ENCODE measurements around the gene GAREM2. TPM values are rescaled to one million over a fixed set of nuclear protein-coding genes. Genes with fewer than 3 reads are reported as not detected.
"Not testable (repeated sequence)": the region's sequence is repeated elsewhere in the genome, so short reads cannot be mapped to it uniquely, and the experiment has no call there.

Gene GAREM2
- total RNA-seq, 4 donors from 2014 or later, result 0.49 to 2.8 (median 1.9) TPM

DNA sequence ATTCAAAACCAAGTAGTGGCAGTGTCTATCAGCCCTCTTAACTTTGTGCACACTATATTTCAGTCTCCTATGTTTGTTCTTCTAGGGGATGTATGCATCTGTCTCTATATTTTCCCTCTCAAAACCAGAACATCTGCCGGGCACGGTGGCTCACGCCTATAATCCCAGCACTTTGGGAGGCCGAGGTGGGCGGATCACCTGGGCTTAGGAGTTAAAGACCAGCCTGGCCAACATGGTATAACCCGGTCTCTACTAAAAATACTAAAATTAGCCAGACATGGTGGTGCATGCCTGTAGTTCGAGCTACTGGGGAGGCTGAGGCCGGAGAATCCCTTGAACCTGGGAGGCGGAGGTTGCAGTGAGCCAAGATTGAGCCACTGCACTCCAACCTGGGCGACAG is 9.9 kb upstream of the GAREM2 start:
- H3K36me3 ChIP-seq, result no peaks in the 10 kb centered on the region
- no peak overlapping the region for H3K27ac ChIP-seq
- no peaks in the 10 kb centered on the region for H3K9me3 ChIP-seq
- DNase-seq, result no peak
- WGBS, 2 donors, result 91 to 92% methylated on average over 10 of the region's 10 CpGs
- intact Hi-C loops (cut with DNase I), result no loop called here
- H3K4me3 ChIP-seq (replicated peaks in 1 of 3), result no peak overlapping the region
- no peaks in the 10 kb centered on the region for H3K27me3 ChIP-seq
- H3K4me1 ChIP-seq, result no peaks in the 10 kb centered on the region
- TF ChIP-seq POLR2A (IDR thresholded peaks at IDR 0.05), result no peak
- TF ChIP-seq, protein P1, sequence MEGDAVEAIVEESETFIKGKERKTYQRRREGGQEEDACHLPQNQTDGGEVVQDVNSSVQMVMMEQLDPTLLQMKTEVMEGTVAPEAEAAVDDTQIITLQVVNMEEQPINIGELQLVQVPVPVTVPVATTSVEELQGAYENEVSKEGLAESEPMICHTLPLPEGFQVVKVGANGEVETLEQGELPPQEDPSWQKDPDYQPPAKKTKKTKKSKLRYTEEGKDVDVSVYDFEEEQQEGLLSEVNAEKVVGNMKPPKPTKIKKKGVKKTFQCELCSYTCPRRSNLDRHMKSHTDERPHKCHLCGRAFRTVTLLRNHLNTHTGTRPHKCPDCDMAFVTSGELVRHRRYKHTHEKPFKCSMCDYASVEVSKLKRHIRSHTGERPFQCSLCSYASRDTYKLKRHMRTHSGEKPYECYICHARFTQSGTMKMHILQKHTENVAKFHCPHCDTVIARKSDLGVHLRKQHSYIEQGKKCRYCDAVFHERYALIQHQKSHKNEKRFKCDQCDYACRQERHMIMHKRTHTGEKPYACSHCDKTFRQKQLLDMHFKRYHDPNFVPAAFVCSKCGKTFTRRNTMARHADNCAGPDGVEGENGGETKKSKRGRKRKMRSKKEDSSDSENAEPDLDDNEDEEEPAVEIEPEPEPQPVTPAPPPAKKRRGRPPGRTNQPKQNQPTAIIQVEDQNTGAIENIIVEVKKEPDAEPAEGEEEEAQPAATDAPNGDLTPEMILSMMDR (IDR thresholded peaks at IDR 0.05), result no peak

DNA sequence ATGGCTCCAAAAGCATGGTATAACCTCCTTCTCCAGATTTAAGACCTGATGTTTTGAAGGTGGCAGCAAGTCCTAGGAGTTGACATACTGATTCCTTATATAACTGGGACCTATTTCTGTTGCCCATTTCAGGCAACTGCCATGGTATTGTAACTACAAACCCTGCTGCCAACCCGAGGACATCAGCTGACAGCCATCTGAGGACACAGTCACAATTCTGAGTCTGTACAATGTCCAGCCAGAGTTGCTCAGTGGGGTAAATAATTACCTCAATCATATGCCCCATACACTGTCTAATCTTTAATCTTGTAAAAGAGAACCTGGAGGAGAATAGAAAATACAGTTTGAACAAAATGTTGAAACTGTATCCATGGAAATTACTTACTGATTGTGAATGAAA is 8.7 kb upstream of the GAREM2 start:
- Histone ChIP-seq H3K4me1 (no peaks in the 10 kb centered on the region), H3K36me3 (no peaks in the 10 kb centered on the region), H3K9me3 (no peaks in the 10 kb centered on the region), H3K27me3 (no peaks in the 10 kb centered on the region), H3K27ac (no peak overlapping the region), H3K4me3 (replicated peaks in 1 of 3) (no peak overlapping the region)
- WGBS, 2 donors, result 61 to 75% methylated on average over 1 of the region's 1 CpG
- no peak for DNase-seq
- intact Hi-C loops (cut with DNase I), result no loop called here
- TF ChIP-seq, protein P1 (IDR thresholded peaks at IDR 0.05), result no peak
- TF ChIP-seq POLR2A (IDR thresholded peaks at IDR 0.05), result no peak

DNA sequence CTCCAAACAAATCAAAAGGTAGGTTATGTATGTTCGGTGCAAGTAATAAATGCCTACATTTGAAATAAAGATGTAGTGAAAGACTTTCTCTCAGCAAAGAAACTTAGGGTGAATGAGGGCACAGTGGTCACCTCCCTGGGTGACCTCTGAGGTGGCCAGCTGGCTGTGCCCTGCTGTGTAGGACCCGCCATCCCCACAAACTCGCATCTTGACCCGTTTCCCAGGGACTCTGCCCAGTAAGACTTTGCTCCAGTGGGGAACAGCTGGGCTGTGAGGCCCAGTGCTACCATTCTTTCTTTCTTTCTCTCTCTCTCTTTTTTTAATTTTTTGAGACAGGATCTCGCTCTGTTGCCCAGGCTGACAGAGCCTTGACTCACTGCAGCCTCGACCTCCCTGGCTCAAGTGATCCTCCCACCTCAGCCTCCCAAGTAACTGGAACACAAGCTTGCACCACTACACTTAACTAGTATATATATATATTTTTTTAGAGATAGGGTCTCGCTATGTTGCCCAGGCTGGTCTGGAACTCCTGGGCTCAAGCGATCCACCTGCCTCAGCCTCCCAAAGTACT is 8.2 kb upstream of the GAREM2 start:
- 89 to 93% methylated on average over 8 of the region's 8 CpGs for WGBS, 2 donors
- H3K27me3 ChIP-seq, result no peaks in the 10 kb centered on the region

DNA sequence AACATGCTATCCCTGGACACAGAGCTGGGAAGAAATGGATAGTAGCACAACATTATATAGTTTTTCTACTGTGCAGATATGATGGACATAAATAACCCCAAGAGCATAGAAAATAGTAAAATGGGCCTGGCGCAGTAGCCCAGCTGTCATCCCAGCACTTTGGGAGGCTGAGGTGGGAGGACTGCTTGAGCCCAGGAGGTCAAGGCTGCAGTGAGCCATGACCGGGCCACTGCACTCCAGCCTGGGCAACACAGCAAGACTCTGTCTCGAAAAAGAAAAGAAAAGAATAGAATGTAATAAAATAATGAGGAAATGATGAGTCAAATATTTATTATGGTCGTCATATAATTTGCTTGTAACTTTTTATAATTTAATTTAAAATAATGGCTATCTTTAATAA is 7.5 kb upstream of the GAREM2 start:
- DNase-seq, result no peak
- Histone ChIP-seq H3K4me1 (no peaks in the 10 kb centered on the region), H3K9me3 (no peaks in the 10 kb centered on the region), H3K27me3 (no peaks in the 10 kb centered on the region), H3K27ac (no peak overlapping the region), H3K4me3 (replicated peaks in 1 of 3) (no peak overlapping the region), H3K36me3 (no peaks in the 10 kb centered on the region)
- TF ChIP-seq, protein P1 (IDR thresholded peaks at IDR 0.05), result no peak
- no peak for TF ChIP-seq POLR2A (IDR thresholded peaks at IDR 0.05)
- WGBS, 2 donors, result 94 to 96% methylated on average over 4 of the region's 4 CpGs
- intact Hi-C loops (cut with DNase I), result no loop called here

More for the DNA sequence above, 8.2 kb upstream of the GAREM2 start:
- TF ChIP-seq, protein P1 (IDR thresholded peaks at IDR 0.05), result no peak
- TF ChIP-seq POLR2A (IDR thresholded peaks at IDR 0.05), result no peak
- no peaks in the 10 kb centered on the region for H3K4me1 ChIP-seq
- H3K27ac ChIP-seq, result no peak overlapping the region
- no peaks in the 10 kb centered on the region for H3K36me3 ChIP-seq
- no peaks in the 10 kb centered on the region for H3K9me3 ChIP-seq
- H3K4me3 ChIP-seq (replicated peaks in 1 of 3), result no peak overlapping the region
- DNase-seq, result no peak
- intact Hi-C loops (cut with DNase I), result no loop called here

DNA sequence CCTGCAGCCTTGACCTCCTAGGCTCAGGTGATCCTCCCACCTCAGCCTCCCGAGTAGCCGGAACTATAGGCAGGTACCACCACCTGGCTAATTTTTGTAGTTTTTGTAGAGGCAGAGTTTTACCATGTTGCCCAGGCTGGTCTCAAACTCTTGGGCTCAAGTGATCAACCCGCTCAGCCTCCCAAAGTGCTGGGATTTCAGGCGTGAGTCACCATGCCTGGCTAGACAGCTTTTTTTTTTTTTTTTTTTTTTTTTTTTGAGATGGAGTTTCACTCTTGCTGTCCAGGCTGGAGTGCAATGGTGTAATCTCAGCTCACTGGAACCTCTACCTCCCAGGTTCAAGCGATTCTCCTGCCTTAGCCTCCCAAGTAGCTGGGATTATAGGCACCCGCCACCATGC is 6.3 kb upstream of the GAREM2 start:
- intact Hi-C loops (cut with DNase I); DNase-seq; H3K4me3 ChIP-seq (replicated peaks in 1 of 3); H3K9me3 ChIP-seq; H3K4me1 ChIP-seq; H3K36me3 ChIP-seq; H3K27me3 ChIP-seq; H3K27ac ChIP-seq: not testable (repeated sequence)
- 94 to 96% methylated on average over 6 of the region's 6 CpGs for WGBS, 2 donors

DNA sequence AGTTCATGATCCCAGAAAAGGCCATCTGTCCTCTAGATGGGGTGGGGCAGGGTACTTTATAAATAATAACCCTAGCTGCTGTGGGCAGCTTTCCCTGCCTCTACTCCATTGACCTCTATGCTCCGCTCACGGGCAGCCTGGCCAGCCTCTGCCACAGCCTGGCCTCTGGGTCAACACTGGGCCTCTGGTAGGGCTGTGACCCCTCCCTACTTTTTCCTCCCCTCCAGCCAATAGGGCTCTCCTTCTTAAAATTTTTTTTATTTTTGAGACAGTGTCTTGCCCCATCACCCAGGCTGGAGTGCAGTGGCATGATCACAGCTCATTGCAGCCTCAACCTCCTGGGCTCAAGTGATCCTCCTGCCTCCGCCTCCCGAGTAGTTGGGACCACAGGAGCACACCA is 4.1 kb upstream of the GAREM2 start:
- Histone ChIP-seq H3K36me3 (no peaks in the 10 kb centered on the region), H3K4me1 (peaks cover 7 to 11% of the 10 kb centered on the region in 2 donors), H3K4me3 (replicated peaks in 1 of 3) (no peak overlapping the region), H3K27me3 (peaks cover 8% of the 10 kb centered on the region), H3K9me3 (no peaks in the 10 kb centered on the region), H3K27ac (no peak overlapping the region)
- no peak for DNase-seq
- intact Hi-C loops (cut with DNase I), result no loop called here
- WGBS, 2 donors, result 91 to 94% methylated on average over 4 of the region's 4 CpGs
- TF ChIP-seq, protein P1 (IDR thresholded peaks at IDR 0.05), result no peak
- no peak for TF ChIP-seq POLR2A (IDR thresholded peaks at IDR 0.05)

All from thyroid gland (tissue), 4 donors.